NCI-H1417 (cell line): Measurements from ENCODE around the gene FBXL4.

ENCODE experiments used
- DNase-seq, 3 experiments: peaks; one replicate each; lab custom pipeline; 2025; lab: John Stamatoyannopoulos, UW

FBXL4 gene

DNA sequence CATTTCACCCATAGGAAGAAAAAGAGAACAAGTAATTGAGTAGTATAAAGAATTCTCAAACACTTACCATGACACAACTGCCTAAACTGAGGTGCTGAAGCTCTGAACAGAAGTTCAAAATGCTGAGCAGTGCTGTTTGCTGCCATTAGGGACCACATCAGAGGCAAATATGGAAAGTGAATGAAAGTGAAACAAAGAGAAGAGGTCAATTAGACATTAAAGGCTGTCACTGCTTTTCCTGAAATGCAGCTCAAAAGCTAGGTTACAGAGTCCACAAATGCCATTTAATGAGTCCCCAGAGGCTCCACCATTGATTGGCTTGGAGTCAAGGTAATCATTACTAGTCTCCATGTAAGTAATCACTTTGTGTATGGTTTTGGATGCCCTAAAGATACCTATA lies 67.3 kb downstream of the FBXL4 start:
- DNase-seq: peak in 2 of 3 experiments; percentile 18 to 51

DNA sequence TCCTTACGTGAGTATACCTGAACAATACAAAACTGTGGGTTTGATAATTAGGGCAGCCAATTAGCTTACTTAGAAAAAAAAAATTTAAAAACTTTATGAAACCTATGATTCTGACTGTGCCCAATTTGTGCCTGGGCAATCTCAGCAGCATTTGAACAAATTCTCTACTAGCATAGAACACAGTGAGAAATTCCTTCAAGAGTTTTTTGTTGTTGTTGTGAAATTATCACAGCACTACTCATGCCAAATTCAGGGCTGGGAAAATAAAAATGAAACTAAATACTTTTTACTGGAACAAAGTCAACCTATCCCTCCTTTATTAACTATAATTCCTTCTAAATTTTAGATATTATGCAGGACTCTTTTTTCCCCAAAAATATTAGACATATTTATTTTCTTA lies 70.5 kb downstream of the FBXL4 start:
- no peak for DNase-seq

DNA sequence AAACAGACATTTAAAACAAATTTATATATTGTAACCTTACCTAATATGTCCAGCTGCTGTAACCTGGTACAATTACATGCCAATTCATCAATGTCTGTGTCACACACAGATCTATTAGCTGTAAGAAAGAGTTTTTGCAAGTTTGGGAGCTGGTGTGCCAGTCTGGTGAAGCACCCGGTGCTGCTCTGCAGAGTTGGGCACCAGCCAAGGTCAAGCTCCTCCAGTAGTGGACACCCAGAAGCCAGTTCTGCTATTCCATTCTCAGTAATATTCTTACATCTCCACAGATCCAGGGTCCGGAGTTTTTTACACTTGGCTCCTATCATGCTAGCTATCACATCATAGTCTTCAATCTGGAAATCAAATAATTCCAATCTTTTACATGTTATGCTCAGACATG lies 72.4 kb downstream of the FBXL4 start:
- DNase-seq: no peak

DNA sequence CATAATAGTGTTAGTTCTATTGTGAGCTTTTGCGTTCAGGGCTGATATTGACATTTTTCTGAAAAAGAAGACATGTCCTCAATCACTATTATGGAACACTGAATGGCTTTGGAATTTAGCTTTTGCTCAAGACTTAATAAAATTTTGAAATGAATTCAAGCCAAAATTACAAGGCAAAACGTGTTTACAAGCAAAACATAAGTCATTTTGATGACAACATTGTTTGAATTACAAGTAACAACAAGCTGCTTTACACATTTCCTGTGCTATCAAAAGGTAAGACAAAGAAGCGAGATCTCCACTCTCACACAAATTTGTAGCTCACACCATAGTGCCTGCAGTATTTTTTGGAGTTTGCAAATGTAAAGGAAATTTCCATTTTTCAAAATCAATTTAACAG lies 75.9 kb downstream of the FBXL4 start:
- DNase-seq: no peak

DNA sequence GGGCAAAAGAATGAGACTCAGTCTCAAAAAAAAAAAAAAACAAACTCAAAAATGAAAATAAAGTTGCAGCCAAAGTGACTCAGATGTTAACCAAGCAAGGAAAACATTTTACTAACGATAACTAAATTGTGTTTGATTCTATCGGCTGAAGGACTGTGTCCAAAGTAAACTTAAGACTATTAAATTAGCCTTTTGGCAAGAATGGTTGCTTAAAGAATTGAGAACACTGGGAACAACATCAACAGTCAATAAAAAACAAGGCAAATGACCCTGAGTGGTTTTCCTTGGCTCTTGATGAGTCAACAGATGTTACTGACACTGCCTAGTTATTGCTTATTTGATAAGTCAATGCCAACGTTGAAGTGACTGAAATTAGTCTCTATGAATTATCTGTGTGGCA lies 76.7 kb downstream of the FBXL4 start:
- no peak for DNase-seq

DNA sequence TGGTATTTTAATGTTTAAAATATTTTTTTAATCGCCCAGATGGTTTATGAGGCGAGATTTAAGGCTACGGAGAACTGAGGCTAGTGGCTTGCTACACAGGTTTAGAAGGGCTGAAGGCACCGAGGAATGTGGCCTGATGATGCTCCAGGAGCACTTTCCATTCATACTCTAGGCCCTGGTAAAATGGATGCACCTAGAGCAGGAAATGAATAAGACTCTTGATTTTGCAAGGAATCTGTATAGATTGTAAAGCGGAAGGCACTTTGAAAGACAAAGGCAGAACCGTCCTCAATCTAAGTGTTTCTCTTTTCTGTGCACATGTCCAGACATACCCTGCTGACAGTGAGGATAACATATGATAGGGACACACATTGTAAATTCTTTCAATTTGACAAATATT lies 83.2 kb downstream of the FBXL4 start:
- DNase-seq: no peak

DNA sequence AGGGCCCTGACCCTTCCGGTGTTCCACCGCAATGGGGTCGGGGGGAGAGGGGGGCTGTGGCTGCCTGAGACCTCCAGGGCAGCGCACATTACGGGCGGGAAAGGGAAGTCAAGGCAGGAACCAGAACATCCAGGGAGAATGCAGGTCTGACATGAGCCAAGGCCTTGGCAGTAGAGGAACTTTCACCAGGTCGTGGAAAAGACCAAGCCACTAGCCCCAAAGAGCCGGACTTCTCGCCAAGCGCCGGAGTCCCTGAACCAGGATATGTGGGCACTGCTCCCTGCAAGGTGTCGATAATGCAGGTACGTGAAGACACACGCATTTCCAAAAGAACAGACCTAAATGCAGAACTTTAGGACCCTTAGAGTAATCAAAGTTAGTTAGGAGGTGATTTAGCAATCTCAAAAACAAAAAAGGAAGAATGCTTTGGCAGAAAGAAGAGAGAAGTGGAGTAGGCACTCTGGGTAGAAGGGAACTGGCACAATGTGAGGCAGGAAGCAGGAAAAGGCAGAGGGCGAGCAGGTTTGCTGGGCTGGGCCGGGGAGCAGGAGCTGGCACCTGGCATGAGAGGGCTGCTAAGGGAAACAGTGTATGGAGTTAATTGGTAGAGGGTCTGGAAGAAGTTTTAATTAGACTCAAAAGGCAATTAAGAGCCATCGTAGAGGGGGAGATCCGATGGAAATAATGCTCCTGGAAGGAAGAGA lies 99.1 kb downstream of the FBXL4 start:
- no peak for DNase-seq

DNA sequence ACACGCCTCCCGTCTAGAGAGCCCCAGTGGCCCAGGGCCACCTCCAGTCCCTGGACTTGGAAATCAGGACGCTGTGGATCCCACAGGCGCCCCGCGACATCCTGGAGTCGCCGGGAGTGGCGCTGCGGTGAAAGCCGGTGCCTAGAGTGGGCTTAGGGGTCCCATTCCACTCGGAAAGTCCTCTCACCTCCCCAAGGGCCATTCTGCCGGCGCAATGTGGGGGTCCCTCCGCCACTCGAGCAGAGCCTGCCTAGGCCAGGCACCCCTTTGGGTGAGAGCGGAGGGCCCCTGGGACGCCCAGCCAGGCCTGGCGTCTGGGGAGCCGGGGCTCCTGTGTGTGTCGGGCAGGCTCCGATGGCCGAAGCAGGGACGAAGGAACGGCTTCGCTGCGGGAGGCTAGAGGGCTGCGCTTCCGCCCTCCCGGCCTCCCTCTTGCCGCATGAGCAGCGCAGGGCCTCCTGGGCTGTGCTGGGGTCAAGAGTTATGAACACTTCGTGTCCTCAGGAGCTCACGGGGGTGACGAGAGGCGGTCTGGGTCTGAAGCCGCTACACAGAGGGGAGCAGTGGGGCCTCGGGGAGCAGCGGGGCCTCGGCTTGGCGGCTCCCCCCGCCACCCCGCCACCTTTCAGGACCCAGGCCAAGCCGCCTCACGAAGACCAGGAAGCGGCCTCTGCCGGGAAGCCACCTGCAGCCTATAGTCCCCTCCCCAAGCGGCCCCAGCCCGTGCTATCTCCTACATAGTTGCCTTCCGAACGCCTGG lies 99.8 kb downstream of the FBXL4 start:
- DNase-seq: no peak

DNA sequence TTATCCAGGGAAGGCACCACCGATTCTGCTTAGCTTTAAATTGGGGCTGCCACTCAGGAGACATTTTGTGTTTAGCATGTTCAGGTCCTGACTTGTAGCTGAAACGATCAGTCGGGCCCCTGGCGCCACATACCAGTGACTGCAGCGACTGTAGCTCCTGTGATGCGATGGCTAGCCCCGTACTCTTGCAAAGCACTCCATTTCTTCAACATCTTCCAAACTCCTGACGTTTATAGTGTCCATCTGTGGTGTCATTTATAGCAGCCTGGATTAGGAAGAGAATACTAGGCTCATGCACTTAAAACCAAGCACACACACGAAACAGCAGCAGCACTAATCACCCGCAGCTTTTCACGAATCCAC lies 100.3 kb downstream of the FBXL4 start:
- DNase-seq: no peak

DNA sequence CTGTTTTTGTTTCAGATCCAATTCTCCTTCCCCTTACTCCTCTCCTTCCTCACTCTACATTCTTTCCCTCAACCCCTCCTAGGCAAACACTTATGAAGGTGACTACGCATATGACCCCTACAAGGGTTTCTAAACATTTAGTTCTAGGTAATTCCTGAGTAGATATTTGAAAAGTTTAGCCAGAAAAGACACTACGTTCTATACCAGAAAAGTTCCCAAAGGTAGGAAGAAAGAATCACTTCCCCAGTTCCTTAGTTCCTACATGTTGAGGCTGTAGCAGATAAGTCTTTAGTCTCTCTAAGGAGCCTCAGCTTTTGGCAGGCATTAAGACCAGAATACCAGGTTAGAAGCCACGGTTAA lies 101.7 kb downstream of the FBXL4 start:
- no peak for DNase-seq

DNA sequence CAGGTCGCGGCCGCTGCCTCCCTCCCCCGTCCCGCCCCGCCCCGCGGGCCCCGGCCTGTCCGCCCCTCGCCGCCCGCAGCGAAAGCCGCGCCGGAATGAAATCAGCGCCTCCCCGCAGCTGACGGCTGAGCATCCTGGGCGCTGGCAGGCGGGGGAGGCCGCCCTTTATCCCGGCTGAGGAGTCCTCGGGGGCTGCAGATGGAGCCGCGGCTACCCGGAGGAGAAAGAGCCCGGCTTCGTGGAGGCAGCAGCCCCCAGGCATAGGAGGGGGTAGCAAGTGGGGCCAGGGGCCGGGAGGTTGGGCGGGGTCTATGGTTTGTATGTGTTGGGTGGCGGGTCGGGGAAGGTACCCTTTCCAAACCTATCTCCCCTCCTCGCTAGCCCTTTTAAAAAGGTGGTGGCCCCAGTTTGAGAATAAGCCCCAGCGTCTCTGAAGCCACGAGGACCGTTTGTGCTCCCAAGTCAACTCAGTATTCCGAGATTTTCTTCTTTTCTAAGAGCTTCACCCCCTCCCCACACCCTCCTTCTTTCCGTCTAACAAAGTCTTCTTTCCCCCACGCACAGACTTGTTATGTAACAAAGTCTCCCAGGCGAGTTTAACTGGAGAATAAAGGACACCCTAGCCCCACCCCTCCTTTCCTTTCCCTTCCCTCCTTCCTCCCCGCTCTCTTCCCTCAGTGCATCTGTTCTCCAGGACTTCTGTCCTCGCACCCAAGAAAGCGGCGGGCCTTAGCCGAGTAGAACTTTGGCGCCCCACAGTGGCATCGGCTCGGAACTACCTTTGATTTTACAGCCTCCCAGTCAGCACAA lies 102.3 kb downstream of the FBXL4 start:
- DNase-seq: peak; percentile 80 to 91 (median 85)

DNA sequence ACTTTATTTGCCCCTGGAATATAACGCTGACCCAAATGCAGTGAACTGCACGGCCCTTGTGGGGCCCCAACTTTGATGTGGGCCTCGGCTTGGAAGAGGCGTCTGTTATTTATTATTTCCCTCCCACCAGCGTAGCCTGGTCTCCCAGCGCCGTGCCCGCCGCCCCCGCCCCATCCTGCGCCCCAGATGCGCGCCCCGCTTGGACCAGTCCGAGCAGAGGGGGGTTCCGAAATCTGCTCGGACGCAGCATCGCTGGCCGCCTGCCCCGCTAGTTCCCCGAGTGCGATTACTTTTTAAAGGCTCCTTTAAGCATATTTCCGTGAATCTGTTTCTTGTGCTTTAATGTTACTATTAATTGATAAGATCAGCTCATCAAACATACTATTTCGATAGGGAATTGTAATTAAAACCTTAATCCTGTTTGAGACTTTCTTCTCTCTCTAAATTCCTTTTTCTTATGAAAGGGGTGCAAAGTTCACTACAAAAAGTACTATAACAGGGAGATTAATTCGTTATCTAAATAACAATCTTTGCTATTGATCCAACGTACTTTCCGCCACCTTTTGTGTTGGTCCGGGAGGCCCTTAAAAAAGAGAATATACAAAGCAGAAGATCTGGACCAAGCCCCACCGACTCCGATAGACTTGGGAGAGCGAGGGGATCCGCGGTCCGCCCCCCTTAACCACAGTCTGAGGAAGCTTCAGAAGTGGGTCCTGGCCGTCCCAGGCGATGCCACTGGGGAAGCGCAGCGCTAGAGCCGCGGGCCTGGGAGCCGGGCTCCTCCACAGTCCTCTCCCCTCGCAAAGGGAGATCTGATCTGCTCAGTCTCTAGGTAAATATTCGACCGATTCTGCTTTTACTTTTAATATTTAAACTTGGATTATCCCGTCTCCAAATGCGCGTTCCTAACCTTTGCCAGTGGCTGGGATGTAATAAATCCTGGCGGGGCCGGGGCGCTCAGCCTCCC lies 103.2 kb downstream of the FBXL4 start:
- peak in 1 of 3 experiments; percentile 38 for DNase-seq

DNA sequence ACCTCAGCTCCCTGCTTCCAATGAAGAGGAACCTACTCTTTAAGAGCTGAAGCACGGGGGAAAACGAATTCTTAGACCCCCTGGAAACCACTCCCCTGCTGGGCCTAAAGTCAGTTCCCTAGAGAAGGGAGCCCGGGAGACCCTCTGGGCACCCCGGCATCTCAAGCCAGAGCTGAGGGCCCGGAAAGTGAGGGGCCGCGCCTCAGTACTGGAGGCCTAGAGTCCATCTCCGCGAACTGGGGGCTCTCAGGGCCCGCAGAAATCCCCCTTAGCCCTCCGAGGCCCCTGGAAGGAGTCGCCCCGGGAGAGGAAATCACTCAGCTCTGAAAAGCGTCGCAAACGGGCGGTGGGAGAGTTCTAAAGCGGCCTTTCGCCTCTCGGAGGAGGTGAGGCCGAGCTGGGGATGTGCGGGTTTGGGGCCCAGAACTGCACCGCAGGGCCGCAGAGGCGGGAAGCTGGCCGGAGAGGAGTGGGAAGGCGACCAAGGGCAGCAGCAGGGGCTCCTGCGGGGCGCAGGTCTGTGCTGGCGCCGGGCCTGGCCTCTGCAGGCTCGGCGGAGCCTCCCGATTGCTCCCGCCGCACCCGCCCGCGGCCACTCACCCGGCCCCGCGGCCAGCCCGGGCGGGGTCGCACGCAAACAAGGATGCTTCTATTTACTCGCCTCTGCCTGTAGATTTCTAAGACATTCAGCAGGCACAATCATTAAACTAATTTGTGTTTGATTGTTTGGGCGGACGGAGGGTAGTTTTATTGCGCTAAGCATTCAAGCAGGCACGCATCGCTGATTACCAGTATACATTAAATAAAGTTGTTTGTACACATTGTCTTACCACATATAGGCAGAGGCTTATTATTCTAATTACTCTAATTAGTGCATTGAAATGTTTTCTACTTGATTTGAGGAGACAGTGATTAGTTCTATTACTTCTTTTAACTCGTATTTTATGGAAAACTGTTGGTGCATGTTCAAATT lies 104.2 kb downstream of the FBXL4 start:
- DNase-seq: peak in 2 of 3 experiments; percentile 17 to 61

DNA sequence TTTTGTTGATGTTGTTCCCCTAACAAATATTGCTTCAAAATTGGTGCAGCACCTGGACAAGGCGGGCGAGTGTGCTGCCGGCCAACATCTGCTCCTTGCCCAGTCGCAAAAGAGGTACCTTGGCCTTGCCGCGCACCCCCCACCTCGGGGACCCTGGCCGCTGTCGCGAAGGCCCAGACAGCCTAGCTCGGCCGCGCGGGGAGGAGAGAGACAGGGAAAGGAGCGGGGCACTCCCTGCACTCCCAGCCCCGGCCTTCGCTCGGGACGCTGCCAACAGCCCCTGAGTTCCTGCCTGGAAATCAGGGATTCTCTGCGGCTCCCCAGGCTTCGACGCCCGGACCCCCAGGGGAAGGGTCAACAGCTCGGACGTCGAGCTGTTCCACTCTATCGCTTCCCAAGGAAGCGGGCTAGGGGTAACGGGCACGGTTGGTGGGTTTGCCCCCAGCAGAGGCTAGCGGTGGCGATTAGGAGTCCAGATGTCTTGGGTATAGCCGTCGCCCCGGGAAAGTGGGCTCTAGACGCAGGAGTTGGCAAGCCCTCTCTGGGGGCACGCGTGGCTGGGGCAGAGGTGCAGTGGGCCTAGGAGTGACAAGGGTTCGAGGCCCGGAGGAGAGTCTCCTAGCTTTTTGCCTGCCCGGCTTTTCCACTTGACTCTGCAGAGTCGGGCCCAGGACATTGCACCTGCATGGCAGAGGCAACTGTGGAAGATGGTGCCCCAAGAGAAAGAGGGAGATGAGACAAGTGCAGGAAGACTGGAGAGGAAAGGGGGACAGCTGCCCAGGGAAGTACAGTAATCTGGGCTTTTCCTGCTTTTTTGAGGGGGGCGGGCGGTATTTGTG lies 105.2 kb downstream of the FBXL4 start:
- DNase-seq: no peak

DNA sequence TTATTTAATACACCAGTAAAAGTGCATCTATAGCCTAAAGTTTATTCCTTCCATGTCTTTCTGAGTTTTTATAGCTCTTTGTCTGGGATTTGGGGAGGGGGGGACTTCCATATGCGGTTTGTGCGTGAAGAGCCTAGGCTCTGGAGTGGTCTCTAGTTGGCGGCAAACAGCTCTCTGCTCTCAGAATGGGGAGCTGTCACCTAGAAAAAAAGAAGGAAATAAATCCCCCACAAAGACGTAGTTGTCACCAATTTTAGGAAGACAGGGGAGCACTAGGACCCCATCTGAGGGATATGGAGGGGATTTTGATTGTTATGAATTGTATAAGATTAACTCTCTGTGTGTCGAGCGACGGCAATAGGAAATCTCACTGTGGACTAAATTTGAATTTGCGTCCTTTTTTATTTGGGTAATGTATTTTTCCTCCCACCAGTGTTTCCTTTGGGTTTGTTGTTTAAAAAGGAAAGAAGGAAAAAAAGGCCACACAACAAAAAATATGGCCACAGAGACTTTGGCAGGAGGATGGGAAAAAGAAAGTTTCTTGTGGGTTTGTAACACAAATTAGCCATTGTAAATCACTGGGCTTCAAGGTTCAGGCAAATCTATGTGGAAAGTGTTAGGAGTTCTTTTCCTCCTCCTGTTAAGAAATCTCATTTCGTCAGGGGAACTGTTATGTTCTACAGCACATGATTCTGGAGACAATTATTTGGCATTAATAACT lies 106.0 kb downstream of the FBXL4 start:
- DNase-seq: no peak

DNA sequence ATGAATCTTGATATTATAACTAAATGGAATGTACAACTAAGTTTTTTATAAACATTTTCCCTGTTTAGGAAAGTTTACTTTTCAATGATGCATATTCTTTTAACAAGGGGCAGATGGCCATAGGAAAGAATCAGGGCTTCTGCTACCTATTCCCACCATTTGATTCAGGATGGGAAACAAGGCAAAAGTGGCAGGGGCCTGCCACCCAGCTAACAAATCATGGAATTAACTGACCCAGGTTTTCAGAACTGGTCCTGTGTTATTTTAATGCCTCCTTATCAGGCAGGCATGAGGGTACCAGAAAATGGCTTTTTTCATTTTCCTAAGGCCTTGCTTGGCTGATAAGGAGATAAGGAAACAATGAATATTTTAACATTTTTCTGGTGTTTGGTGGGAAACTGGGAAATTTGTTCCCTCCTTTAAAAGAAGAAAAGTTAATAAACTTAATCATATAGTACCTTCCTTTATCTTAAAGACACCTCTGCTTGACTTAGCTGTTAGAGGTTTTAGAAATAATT lies 106.7 kb downstream of the FBXL4 start:
- no peak for DNase-seq

DNA sequence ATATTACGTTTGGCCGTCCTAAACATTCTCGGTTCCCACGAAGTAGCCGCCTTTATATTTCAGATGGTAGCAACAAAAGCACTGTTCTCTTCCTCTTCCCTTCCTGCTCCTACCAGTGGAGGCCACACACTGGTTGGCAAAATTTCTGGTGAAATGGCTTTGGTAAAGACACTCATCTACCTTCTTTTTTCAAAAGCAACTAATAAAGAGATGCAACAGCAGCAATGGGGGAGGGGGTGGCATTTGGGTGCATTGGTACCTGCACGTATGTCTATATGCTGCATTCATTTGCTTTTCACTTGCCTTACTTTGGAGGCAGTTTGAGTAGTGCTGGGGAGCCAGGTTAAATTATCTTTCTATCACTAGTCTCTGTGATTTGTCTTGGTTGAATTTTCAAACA lies 107.4 kb downstream of the FBXL4 start:
- no peak for DNase-seq

DNA sequence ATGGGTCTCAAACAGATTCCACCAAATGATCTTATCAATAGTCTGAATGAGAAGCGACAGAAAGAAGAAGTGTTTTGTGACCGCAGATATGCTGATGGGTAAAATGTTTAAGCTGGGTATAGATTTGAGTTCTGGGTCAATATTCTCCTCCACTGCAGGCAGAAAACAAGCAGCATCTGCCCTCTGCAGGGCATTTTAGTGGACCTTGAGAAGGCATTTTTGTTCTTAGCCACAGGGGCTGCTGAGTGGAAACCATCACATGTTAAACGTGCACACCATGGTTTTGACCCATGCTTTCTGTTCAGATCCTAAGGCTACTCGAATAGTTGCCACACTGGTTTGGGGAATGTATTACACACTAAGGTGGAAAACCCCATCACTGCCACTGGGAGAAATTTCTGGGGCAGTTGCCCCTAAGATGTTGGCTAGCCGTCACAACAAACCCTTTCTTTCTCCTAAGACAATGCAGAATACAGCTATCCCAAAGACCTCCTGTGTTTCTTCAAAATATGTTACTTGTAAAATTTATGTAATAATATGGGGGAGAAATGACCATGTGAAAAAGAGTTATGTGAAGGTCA lies 107.9 kb downstream of the FBXL4 start:
- peak; percentile 8 to 55 (median 20) for DNase-seq
